ENCODE measurements around the gene ANTXRL. TPM values are rescaled to one million over a fixed set of nuclear protein-coding genes. Genes with fewer than 3 reads are reported as not detected.
A peak's percentile ranks its signal among the peaks of the same experiment; 100 is the strongest.
"Not testable (repeated sequence)": the region's sequence is repeated elsewhere in the genome, so short reads cannot be mapped to it uniquely, and the experiment has no call there.

ANTXRL gene
- total RNA-seq, 1 donor from 2014 or later = not detected

DNA sequence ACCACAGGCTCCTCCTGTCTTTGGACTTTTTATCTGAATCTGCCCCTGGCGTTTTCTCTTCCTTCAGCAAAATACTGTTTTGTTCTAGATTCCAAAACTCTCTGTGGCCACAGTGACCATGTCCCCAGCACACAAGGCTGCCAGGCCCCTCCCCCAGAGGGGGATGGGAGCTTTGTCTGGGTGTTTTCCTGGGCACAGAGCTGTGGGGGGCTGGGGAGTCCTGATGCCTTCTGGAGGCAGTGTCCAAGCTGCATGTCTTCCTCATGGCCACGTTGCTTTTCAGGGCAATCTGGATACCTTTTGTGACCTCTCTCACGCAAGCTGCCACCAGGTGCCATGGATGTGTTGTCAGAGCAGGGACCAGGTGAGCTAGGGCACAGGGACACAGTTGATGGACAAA is 26.2 kb downstream of the ANTXRL start:
- FAIRE-seq = no peak
- H3K4me1 Mint-ChIP-seq (ENCODE audit: low read depth, unreplicated experiment) = peaks cover 23% of the 10 kb centered on the region
- Histone ChIP-seq H3K27ac (ENCODE audit: low read depth, low read length) (no peak overlapping the region), H3K27me3 (ENCODE audit: insufficient read depth, low read length) (no peaks in the 10 kb centered on the region), H3K79me2 (ENCODE audit: insufficient read depth, low read length) (no peaks in the 10 kb centered on the region), H2AFZ (ENCODE audit: low read depth, low read length) (no peak overlapping the region), H3K4me2 (ENCODE audit: low read length) (no peak overlapping the region), H3K4me3 (ENCODE audit: insufficient read depth, low read depth, low read length) (no peak overlapping the region), H3K9ac (ENCODE audit: low read length) (no peak overlapping the region), H4K20me1 (ENCODE audit: insufficient read depth, low read length) (no peaks in the 10 kb centered on the region), H3K36me3 (ENCODE audit: insufficient read depth, low read length) (no peaks in the 10 kb centered on the region), H3K4me1 (ENCODE audit: insufficient read depth, low read length) (peaks cover 3% of the 10 kb centered on the region), H3K9me3 (ENCODE audit: insufficient read depth, low read depth, low read length) (no peaks in the 10 kb centered on the region)
- H3K9me3 Mint-ChIP-seq (ENCODE audit: unreplicated experiment) = no peaks in the 10 kb centered on the region
- H3K4me3 Mint-ChIP-seq (ENCODE audit: unreplicated experiment) = no peak overlapping the region
- H3K27me3 Mint-ChIP-seq (ENCODE audit: low read depth, unreplicated experiment) = peaks cover 19% of the 10 kb centered on the region
- no peaks in the 10 kb centered on the region for H3K36me3 Mint-ChIP-seq (ENCODE audit: low read depth, unreplicated experiment)
- TF ChIP-seq, protein P1, sequence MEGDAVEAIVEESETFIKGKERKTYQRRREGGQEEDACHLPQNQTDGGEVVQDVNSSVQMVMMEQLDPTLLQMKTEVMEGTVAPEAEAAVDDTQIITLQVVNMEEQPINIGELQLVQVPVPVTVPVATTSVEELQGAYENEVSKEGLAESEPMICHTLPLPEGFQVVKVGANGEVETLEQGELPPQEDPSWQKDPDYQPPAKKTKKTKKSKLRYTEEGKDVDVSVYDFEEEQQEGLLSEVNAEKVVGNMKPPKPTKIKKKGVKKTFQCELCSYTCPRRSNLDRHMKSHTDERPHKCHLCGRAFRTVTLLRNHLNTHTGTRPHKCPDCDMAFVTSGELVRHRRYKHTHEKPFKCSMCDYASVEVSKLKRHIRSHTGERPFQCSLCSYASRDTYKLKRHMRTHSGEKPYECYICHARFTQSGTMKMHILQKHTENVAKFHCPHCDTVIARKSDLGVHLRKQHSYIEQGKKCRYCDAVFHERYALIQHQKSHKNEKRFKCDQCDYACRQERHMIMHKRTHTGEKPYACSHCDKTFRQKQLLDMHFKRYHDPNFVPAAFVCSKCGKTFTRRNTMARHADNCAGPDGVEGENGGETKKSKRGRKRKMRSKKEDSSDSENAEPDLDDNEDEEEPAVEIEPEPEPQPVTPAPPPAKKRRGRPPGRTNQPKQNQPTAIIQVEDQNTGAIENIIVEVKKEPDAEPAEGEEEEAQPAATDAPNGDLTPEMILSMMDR (IDR thresholded peaks at IDR 0.05; ENCODE audit: insufficient read depth, low read depth, low read length) = no peak
- TF ChIP-seq EZH2 (IDR thresholded peaks at IDR 0.05; ENCODE audit: insufficient read depth, low read length) = no peak
- no peak overlapping the region for H3K27ac Mint-ChIP-seq (ENCODE audit: unreplicated experiment)
- DNase-seq (ENCODE audit: low read depth) = no peak

DNA sequence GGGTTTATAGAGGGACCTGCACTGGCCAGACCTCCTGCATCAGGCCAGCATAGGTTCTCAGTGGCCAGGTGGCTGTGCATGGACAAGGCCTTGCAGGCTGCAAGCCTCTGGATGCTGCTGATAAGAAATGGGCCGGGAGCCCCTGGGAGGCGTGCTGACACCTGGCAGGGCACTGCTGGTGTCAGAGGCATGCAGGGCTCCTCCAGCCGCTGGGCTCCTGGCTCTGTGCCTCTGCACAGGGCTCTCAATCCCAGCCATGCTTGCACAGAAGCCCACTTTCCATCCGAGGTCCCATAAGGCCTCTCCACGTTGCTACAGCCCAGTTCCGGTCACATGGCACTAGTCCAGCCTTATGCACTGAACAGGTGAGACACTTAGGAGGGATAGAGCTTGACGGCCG is 27.3 kb downstream of the ANTXRL start:
- no peak overlapping the region for H3K9ac ChIP-seq (ENCODE audit: low read length)
- no peak overlapping the region for H3K27ac Mint-ChIP-seq (ENCODE audit: unreplicated experiment)
- no peaks in the 10 kb centered on the region for H3K79me2 ChIP-seq (ENCODE audit: insufficient read depth, low read length)
- TF ChIP-seq, protein P1 (IDR thresholded peaks at IDR 0.05; ENCODE audit: insufficient read depth, low read depth, low read length) = no peak
- TF ChIP-seq EZH2 (IDR thresholded peaks at IDR 0.05; ENCODE audit: insufficient read depth, low read length) = no peak
- no peak overlapping the region for H3K4me2 ChIP-seq (ENCODE audit: low read length)
- no peaks in the 10 kb centered on the region for H3K9me3 ChIP-seq (ENCODE audit: insufficient read depth, low read depth, low read length)
- H3K4me3 ChIP-seq (ENCODE audit: insufficient read depth, low read depth, low read length) = no peak overlapping the region
- no peak overlapping the region for H2AFZ ChIP-seq (ENCODE audit: low read depth, low read length)
- no peaks in the 10 kb centered on the region for H3K36me3 Mint-ChIP-seq (ENCODE audit: low read depth, unreplicated experiment)
- H3K4me1 Mint-ChIP-seq (ENCODE audit: low read depth, unreplicated experiment) = peaks cover 23% of the 10 kb centered on the region
- no peak overlapping the region for H3K4me3 Mint-ChIP-seq (ENCODE audit: unreplicated experiment)
- FAIRE-seq = no peak
- peaks cover 2% of the 10 kb centered on the region for H3K27me3 ChIP-seq (ENCODE audit: insufficient read depth, low read length)
- H3K27ac ChIP-seq (ENCODE audit: low read depth, low read length) = no peak overlapping the region
- no peaks in the 10 kb centered on the region for H3K36me3 ChIP-seq (ENCODE audit: insufficient read depth, low read length)
- H4K20me1 ChIP-seq (ENCODE audit: insufficient read depth, low read length) = no peaks in the 10 kb centered on the region
- no peaks in the 10 kb centered on the region for H3K9me3 Mint-ChIP-seq (ENCODE audit: unreplicated experiment)
- no peak for DNase-seq (ENCODE audit: low read depth)
- peaks cover 14% of the 10 kb centered on the region for H3K27me3 Mint-ChIP-seq (ENCODE audit: low read depth, unreplicated experiment)
- H3K4me1 ChIP-seq (ENCODE audit: insufficient read depth, low read length) = peaks cover 3% of the 10 kb centered on the region

DNA sequence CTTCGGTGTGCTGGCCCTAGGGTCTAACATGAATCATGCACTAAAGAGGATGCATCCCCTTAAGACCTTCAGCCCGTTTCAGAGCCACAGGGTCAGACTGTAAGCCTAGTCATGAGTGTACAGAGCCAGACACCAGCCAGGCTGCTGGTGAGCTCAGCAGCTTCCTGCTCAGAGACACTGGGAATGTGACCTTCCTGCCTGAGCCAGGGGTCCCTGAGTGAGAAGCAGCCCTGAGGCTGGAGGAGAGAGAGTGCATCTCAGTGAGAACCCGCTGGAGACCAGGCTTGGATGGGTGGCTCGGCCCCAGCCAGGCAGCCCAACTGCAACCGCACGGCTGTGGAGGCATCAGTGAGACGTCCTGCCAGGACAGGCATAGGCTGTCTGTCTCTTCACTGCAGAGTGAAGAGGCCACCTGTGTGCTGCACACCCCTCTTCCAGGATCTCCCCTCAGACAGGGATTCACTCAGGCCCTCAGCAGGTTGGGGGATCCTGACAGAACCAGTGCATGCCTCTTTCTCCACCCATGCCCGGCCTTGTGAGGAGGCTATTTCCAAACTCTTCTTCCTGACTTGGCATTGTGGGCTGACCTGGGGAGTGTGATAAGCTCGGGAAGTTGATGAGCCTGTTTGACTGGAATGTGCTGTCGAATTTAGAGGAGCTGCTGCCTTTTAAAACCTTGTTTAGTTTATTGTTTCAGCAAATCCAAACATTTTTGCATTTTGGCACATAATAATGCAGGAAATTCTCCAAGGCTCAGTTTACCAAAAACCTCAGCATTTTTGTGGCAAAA is 28.5 kb downstream of the ANTXRL start:
- not testable (repeated sequence) for H3K9ac ChIP-seq (ENCODE audit: low read length); H3K36me3 ChIP-seq (ENCODE audit: insufficient read depth, low read length); H3K79me2 ChIP-seq (ENCODE audit: insufficient read depth, low read length); FAIRE-seq; H3K27ac ChIP-seq (ENCODE audit: low read depth, low read length); H3K4me3 Mint-ChIP-seq (ENCODE audit: unreplicated experiment); H3K9me3 Mint-ChIP-seq (ENCODE audit: unreplicated experiment); H3K9me3 ChIP-seq (ENCODE audit: insufficient read depth, low read depth, low read length); H3K36me3 Mint-ChIP-seq (ENCODE audit: low read depth, unreplicated experiment); H2AFZ ChIP-seq (ENCODE audit: low read depth, low read length); H3K27me3 ChIP-seq (ENCODE audit: insufficient read depth, low read length); H3K4me1 ChIP-seq (ENCODE audit: insufficient read depth, low read length); H3K4me2 ChIP-seq (ENCODE audit: low read length); H4K20me1 ChIP-seq (ENCODE audit: insufficient read depth, low read length); H3K27me3 Mint-ChIP-seq (ENCODE audit: low read depth, unreplicated experiment); H3K4me3 ChIP-seq (ENCODE audit: insufficient read depth, low read depth, low read length)
- DNase-seq (ENCODE audit: low read depth) = peak; percentile 63
- Mint-ChIP-seq H3K27ac (ENCODE audit: unreplicated experiment) (peak overlapping the region; percentile 81), H3K4me1 (ENCODE audit: low read depth, unreplicated experiment) (peaks cover 23% of the 10 kb centered on the region)

Data from astrocyte (in vitro differentiated cells and primary cell).